Measurements from ENCODE around the gene GDAP2. TPM values are rescaled to one million over a fixed set of nuclear protein-coding genes. Genes with fewer than 3 reads are reported as not detected.
"Not testable (repeated sequence)": the region's sequence is repeated elsewhere in the genome, so short reads cannot be mapped to it uniquely, and the experiment has no call there.

GDAP2 gene
- total RNA-seq, 2 experiments from 2014 or later: 23.5 to 26.0 TPM

GRCh38 chr1:117928881-117929342, 509 bp downstream of the GDAP2 start:
- DNase-seq (no peak), ATAC-seq (ENCODE audit: low read depth) (peak; percentile 50)
- POLR2A ChIA-PET: interaction anchor here (0.6 to 2.0 kb wide), 5 partner anchors 7 to 869 kb away, joined by 3 to 8 read pairs (median 4); partner anchors contain the start of gene TTF2
- peak overlapping the region; percentile 93 for H3K27ac Mint-ChIP-seq
- no peaks in the 10 kb centered on the region for H3K9me3 Mint-ChIP-seq
- H3K36me3 Mint-ChIP-seq: peaks cover 10% of the 10 kb centered on the region
- H3K27me3 Mint-ChIP-seq: no peaks in the 10 kb centered on the region
- peak overlapping the region; percentile 97 for H3K4me3 Mint-ChIP-seq
- H3K4me1 Mint-ChIP-seq: peaks cover 36% of the 10 kb centered on the region

- Mint-ChIP-seq H3K4me1 (peaks cover 15% of the 10 kb centered on the region), H3K27me3 (no peaks in the 10 kb centered on the region), H3K9me3 (no peaks in the 10 kb centered on the region), H3K4me3 (no peak overlapping the region), H3K36me3 (peaks cover 5% of the 10 kb centered on the region), H3K27ac (no peak overlapping the region)
- no peak for ATAC-seq (ENCODE audit: low read depth)
- DNase-seq: no peak
- POLR2A ChIA-PET: no interaction called here
These were observed 3.4 kb downstream of the GDAP2 start for GRCh38 chr1:117925981-117926380.

- H3K36me3 Mint-ChIP-seq; H3K27ac Mint-ChIP-seq; ATAC-seq (ENCODE audit: low read depth); H3K4me1 Mint-ChIP-seq; POLR2A ChIA-PET; H3K9me3 Mint-ChIP-seq; H3K4me3 Mint-ChIP-seq; DNase-seq; H3K27me3 Mint-ChIP-seq: not testable (repeated sequence)
These were observed 6.7 kb downstream of the GDAP2 start for GRCh38 chr1:117922717-117923116.

DNA sequence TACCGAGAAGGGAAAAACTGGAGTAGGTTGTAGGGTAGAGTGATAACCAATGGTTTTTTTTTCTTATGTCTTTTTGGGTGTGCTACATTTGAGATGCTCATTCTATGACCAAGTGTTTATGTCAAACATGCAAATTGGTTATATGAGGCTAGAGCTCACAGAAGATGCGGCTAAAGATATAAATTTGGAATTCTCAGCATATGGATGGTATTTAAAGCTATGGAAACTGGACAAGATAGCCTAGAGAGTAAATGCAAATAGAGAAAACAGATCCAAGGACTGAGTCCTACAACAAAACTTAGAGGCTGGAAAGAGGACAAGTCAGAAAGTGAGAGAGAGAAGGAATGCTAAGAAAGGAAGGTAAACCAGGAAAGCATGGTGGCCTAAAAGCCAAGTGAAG, 7.4 kb downstream of the GDAP2 start:
- Mint-ChIP-seq H3K4me3 (no peak overlapping the region), H3K27ac (no peak overlapping the region), H3K9me3 (no peaks in the 10 kb centered on the region), H3K27me3 (no peaks in the 10 kb centered on the region), H3K36me3 (peaks cover 10% of the 10 kb centered on the region), H3K4me1 (no peaks in the 10 kb centered on the region)
- DNase-seq: no peak
- no peak for ATAC-seq (ENCODE audit: low read depth)
- POLR2A ChIA-PET: interaction anchor here (0.6 kb wide), 1 partner anchor 7 kb away, joined by 3 read pairs; the partner anchor contains the start of gene GDAP2

DNA sequence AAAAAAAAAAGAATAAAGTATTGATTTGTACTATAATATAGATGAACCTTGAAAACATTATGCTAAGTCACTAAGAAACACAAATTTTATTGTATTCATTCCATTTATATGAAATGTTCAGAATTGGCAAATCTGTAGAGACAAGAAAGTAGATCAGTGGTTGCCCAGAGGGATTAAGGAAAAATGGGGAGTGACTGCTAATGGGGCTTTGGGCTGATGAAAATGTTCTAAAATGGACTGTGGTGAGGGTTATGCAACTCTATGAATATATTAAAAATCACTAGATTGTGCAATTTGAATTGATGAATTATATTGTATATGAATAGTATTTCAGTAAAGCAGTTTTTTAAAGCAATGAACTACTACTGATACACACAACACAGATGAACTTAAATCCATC, 10.0 kb downstream of the GDAP2 start:
- no peaks in the 10 kb centered on the region for H3K4me1 Mint-ChIP-seq
- H3K27ac Mint-ChIP-seq: no peak overlapping the region
- H3K9me3 Mint-ChIP-seq: no peaks in the 10 kb centered on the region
- no peaks in the 10 kb centered on the region for H3K27me3 Mint-ChIP-seq
- no peak overlapping the region for H3K4me3 Mint-ChIP-seq
- POLR2A ChIA-PET: interaction anchor here (1.4 kb wide), 1 partner anchor 10 kb away, joined by 4 read pairs; the partner anchor contains the start of genes GDAP2 and WDR3
- DNase-seq (no peak), ATAC-seq (ENCODE audit: low read depth) (no peak)
- peaks cover 29% of the 10 kb centered on the region for H3K36me3 Mint-ChIP-seq

GRCh38 chr1:117911051-117911450, 18.4 kb downstream of the GDAP2 start:
- Mint-ChIP-seq H3K36me3 (peaks cover 29% of the 10 kb centered on the region), H3K9me3 (no peaks in the 10 kb centered on the region), H3K4me1 (peaks cover 3% of the 10 kb centered on the region), H3K4me3 (no peak overlapping the region), H3K27ac (no peak overlapping the region), H3K27me3 (no peaks in the 10 kb centered on the region)
- DNase-seq: no peak
- no peak for ATAC-seq (ENCODE audit: low read depth)
- POLR2A ChIA-PET: no interaction called here

DNA sequence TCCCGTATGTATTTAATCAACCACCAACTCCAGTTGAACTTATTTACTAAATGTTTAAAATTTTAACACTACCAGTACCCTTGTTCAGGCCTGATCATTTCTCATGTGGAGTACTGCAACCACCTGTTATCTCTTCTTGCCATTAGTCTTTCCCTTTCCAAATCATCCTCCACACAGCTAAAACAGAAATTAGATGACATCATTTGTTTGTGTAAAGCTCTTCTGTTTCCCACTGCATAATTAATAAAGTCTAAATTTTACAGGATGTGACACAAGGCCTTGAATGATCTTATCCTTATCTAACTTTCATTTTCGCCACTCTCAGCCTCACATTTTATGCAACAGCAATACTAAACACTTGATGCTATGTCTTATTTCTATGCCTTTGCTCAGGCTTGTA, 24.4 kb downstream of the GDAP2 start:
- POLR2A ChIA-PET: no interaction called here
- Mint-ChIP-seq H3K4me1 (peaks cover 2% of the 10 kb centered on the region), H3K4me3 (no peak overlapping the region), H3K9me3 (no peaks in the 10 kb centered on the region), H3K27me3 (no peaks in the 10 kb centered on the region), H3K27ac (no peak overlapping the region), H3K36me3 (peaks cover 33% of the 10 kb centered on the region)
- ATAC-seq (ENCODE audit: low read depth): no peak
- no peak for DNase-seq

GRCh38 chr1:117904485-117904884, 24.9 kb downstream of the GDAP2 start:
- Mint-ChIP-seq H3K4me3 (no peak overlapping the region), H3K4me1 (peaks cover 2% of the 10 kb centered on the region), H3K36me3 (peaks cover 33% of the 10 kb centered on the region), H3K27me3 (no peaks in the 10 kb centered on the region), H3K27ac (no peak overlapping the region), H3K9me3 (no peaks in the 10 kb centered on the region)
- ATAC-seq (ENCODE audit: low read depth) (no peak), DNase-seq (no peak)
- POLR2A ChIA-PET: no interaction called here

DNA sequence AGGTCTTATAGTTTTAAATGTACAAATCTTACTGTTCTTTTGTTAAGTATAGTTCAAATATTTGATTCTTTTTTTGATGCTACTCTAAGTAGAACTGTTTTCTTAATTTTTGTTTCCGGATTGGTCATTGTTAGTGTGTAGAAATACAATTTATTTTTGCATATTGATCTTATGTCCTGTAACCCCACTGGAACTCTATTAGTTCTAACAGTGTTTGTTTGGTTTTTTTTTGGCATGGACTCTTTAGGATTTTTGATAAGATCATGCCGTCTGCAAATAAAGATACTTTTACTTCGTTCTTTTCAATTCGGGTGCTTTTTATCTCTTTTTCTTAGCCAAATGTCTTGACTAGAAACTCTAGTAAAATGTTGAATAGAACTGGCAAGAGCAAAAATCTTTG, 26.5 kb downstream of the GDAP2 start:
- Mint-ChIP-seq H3K27ac (no peak overlapping the region), H3K4me3 (no peak overlapping the region), H3K36me3 (peaks cover 33% of the 10 kb centered on the region), H3K9me3 (no peaks in the 10 kb centered on the region), H3K27me3 (no peaks in the 10 kb centered on the region), H3K4me1 (peaks cover 2% of the 10 kb centered on the region)
- POLR2A ChIA-PET: no interaction called here
- ATAC-seq (ENCODE audit: low read depth) (no peak), DNase-seq (no peak)

DNA sequence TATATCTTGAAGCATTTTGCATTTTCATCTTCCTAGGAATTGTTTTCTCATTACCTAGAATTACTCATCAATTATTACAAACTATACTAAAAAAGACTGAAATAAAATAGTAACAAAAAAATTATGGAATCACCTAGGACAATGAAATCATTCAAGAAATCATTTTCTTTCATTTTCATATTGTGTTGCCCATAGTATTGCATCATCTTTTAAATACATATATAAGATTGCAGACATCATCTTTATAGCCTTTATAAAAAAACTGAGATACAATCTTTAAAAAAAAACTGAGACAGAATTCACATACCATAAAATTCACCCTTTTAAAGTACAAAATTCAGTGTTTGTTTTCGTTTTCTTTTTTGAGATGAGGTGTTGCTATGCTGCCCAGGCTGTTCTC, 29.6 kb downstream of the GDAP2 start:
- Mint-ChIP-seq H3K4me3 (no peak overlapping the region), H3K36me3 (peaks cover 20% of the 10 kb centered on the region), H3K9me3 (no peaks in the 10 kb centered on the region), H3K4me1 (peaks cover 6% of the 10 kb centered on the region), H3K27me3 (no peaks in the 10 kb centered on the region), H3K27ac (no peak overlapping the region)
- POLR2A ChIA-PET: no interaction called here
- DNase-seq (no peak), ATAC-seq (ENCODE audit: low read depth) (no peak)

GRCh38 chr1:117897551-117897950, 31.9 kb downstream of the GDAP2 start:
- no peak for ATAC-seq (ENCODE audit: low read depth)
- peaks cover 12% of the 10 kb centered on the region for H3K36me3 Mint-ChIP-seq
- no peaks in the 10 kb centered on the region for H3K9me3 Mint-ChIP-seq

GRCh38 chr1:117895482-117896114, 33.8 kb downstream of the GDAP2 start:
- H3K4me1 Mint-ChIP-seq: peaks cover 6% of the 10 kb centered on the region
- H3K4me3 Mint-ChIP-seq: no peak overlapping the region
- POLR2A ChIA-PET: no interaction called here
- no peak for DNase-seq
- no peak overlapping the region for H3K27ac Mint-ChIP-seq
- peak; percentile 39 for ATAC-seq (ENCODE audit: low read depth)
- H3K27me3 Mint-ChIP-seq: no peaks in the 10 kb centered on the region
- no peaks in the 10 kb centered on the region for H3K9me3 Mint-ChIP-seq
- peaks cover 1% of the 10 kb centered on the region for H3K36me3 Mint-ChIP-seq

More at GRCh38 chr1:117897551-117897950, 31.9 kb downstream of the GDAP2 start:
- no peak overlapping the region for H3K4me3 Mint-ChIP-seq
- DNase-seq: no peak
- H3K4me1 Mint-ChIP-seq: peaks cover 6% of the 10 kb centered on the region
- POLR2A ChIA-PET: no interaction called here
- H3K27ac Mint-ChIP-seq: no peak overlapping the region
- no peaks in the 10 kb centered on the region for H3K27me3 Mint-ChIP-seq

GRCh38 chr1:117894078-117894477, 35.3 kb downstream of the GDAP2 start:
- DNase-seq: no peak
- no peak for ATAC-seq (ENCODE audit: low read depth)
- no peak overlapping the region for H3K4me3 Mint-ChIP-seq
- H3K4me1 Mint-ChIP-seq: peaks cover 3% of the 10 kb centered on the region
- H3K36me3 Mint-ChIP-seq: peaks cover 1% of the 10 kb centered on the region
- no peaks in the 10 kb centered on the region for H3K27me3 Mint-ChIP-seq
- no peaks in the 10 kb centered on the region for H3K9me3 Mint-ChIP-seq
- no peak overlapping the region for H3K27ac Mint-ChIP-seq
- POLR2A ChIA-PET: no interaction called here

- Mint-ChIP-seq H3K9me3 (no peaks in the 10 kb centered on the region), H3K27ac (no peak overlapping the region), H3K4me1 (peaks cover 3% of the 10 kb centered on the region), H3K4me3 (no peak overlapping the region), H3K27me3 (no peaks in the 10 kb centered on the region), H3K36me3 (peaks cover 1% of the 10 kb centered on the region)
- ATAC-seq (ENCODE audit: low read depth): no peak
- no peak for DNase-seq
- POLR2A ChIA-PET: no interaction called here
These were observed 36.9 kb downstream of the GDAP2 start for GRCh38 chr1:117892512-117892911.
